ENCODE results near the gene CHST11.

The CHST11 gene

GRCh38 chr12:104412681-104413080, 44.1 kb upstream of the CHST11 start:
- TF ChIP-seq CTCF (IDR thresholded peaks at IDR 0.05; ENCODE audit: low read length, missing control alignments), result no peak
- DNase-seq (ENCODE audit: low read depth), result no peak
- no peak overlapping the region for H3K4me3 ChIP-seq (replicated peaks; ENCODE audit: low read depth, low read length)

- H3K4me3 ChIP-seq (replicated peaks; ENCODE audit: low read depth, low read length), result no peak overlapping the region
- DNase-seq (ENCODE audit: low read depth), result no peak
- no peak for TF ChIP-seq CTCF (IDR thresholded peaks at IDR 0.05; ENCODE audit: low read length, missing control alignments)
These were observed 43.4 kb upstream of the CHST11 start for GRCh38 chr12:104413330-104413729.

GRCh38 chr12:104414581-104415341, 42.0 kb upstream of the CHST11 start:
- no peak overlapping the region for H3K4me3 ChIP-seq (replicated peaks; ENCODE audit: low read depth, low read length)
- TF ChIP-seq CTCF (IDR thresholded peaks at IDR 0.05; ENCODE audit: low read length, missing control alignments), result no peak
- DNase-seq (ENCODE audit: low read depth), result no peak

- TF ChIP-seq CTCF (IDR thresholded peaks at IDR 0.05; ENCODE audit: low read length, missing control alignments), result no peak
- no peak for DNase-seq (ENCODE audit: low read depth)
- H3K4me3 ChIP-seq (replicated peaks; ENCODE audit: low read depth, low read length), result no peak overlapping the region
These were observed 41.3 kb upstream of the CHST11 start for GRCh38 chr12:104415342-104415980.

- no peak for TF ChIP-seq CTCF (IDR thresholded peaks at IDR 0.05; ENCODE audit: low read length, missing control alignments)
- no peak overlapping the region for H3K4me3 ChIP-seq (replicated peaks; ENCODE audit: low read depth, low read length)
- DNase-seq (ENCODE audit: low read depth), result no peak
These were observed 40.6 kb upstream of the CHST11 start for GRCh38 chr12:104416136-104416535.

GRCh38 chr12:104416585-104416984, 40.2 kb upstream of the CHST11 start:
- H3K4me3 ChIP-seq (replicated peaks; ENCODE audit: low read depth, low read length), result no peak overlapping the region
- TF ChIP-seq CTCF (IDR thresholded peaks at IDR 0.05; ENCODE audit: low read length, missing control alignments), result no peak
- no peak for DNase-seq (ENCODE audit: low read depth)

Measured in fibroblast of pulmonary artery (primary cell).